ENCODE measurements around the gene SLFN5.
"Not testable (repeated sequence)": the region's sequence is repeated elsewhere in the genome, so short reads cannot be mapped to it uniquely, and the experiment has no call there.

SLFN5 gene

GRCh38 chr17:35243561-35244340, 879 bp downstream of the SLFN5 start:
- DNase-seq = no peak

DNA sequence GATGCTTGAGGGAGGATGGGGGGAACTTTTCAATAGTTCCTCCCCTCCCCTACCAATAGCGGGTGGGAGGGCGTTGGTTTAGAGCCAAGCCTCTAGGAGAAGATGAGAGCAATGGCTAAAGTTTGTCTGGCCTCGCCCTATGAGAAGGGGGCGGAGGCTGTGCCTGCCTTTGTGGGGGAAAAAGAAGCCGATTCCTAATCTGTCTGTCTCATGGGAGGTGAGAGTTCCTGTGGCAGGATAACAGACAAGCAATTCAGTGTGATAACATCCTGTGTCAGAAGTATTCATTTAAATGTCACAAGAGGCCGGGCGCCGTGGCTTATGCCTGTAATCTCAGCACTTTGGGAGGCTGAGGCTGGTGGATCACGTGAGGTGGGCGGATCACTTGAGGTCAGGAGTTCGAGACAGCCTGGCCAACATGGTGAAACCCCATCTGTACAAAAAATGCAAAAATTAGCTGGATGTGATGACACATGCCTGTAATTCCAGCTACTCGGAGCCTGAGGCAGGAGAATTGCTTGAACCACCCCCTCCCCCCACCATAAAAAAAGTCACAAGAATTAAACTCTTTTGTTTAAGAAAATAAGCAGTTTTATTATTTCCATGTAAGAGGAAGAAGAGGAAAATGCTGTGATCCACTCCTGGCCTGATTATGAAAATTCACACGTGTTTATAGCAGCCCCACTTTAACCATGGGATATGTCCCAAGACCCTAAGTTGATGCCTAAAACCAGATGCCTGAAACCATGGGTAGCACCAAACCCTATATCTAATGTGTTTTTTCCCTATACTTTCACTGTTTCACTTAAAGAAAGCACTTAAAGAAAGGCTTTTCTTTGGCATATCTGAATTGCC, 1.7 kb downstream of the SLFN5 start:
- no peak for DNase-seq

DNA sequence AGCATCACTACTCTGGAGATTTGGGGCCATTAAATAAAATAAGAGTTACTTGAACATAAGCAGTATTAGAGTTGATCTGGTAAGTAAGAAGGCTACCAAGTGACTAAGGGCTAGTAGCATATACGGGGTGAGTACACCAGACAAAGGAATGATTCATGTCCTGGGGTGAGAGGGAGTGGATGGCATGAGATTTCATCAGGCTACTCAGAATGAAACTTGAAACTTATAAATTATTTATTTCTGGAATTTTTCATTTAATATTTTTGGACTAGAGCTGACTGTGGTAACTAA, 2.3 kb downstream of the SLFN5 start:
- DNase-seq = no peak

GRCh38 chr17:35252651-35253050, 9.8 kb downstream of the SLFN5 start:
- no peak for DNase-seq

DNA sequence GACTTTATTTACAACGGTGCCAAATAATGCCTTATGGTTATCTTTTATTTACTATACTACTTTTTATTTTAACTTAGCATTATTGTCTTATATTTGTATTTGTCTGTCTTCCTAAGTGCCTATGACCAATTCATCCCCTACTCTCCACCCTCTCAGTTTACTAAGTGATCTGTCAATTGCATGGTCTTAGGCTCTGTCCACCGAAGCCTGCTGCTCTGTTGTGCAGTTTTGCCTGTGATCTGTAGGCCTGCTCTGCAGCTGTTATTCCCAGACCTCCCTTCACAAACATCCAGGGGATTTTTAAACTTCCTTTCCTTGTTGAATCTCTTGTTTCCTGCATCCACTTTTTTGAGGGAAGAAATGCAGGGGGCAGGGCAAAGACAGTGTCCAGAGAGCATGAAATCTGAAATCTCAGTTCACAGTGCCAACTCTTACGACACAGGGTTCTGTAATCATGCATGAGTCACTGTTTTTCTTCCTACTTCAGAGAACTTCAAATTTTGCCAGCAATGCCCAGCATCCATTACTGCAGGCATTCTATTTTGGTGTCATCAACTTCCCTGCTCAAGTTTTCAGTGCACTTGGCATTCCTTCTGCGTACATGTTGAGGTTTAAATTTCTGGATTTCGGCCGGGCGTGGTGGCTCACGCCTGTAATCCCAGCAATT, 11.4 kb downstream of the SLFN5 start:
- DNase-seq = no peak

DNA sequence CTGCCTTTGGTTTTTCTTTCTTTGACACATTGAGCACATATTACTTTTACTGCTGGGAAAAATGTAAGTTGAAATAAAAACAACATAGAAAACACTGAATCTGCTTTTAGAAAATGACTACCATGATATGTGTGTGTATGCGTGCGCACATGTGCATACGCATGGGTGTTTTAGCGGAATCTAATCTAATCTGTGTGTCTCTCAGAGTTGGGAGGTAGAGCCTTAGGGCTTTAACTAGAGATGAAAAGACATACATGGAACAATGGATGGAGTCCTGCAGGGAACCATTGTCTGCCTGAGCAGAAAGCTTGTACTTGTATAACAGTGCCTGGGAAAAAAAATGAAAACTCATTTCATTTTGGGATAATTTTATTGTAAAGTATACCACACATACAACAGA, 12.4 kb downstream of the SLFN5 start:
- DNase-seq = no peak

DNA sequence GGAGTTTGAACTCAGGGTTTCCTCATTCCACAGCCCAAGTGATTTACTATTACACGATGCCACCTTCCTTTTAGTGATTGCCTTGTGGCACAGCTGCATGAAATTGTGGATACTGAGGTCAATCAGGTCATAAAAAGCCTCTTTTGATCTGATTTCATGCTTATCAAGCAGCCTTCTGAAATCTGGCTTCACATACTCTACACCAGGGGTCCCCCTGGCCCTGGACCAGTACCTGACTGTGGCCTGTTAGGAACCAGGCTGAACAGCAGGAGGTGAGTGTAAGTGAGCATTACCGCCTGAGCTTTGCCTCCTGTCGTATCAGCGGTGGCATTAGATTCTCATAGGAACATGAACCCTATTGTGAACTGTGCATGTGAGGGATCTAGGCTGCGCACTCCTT, 13.8 kb downstream of the SLFN5 start:
- DNase-seq = no peak

GRCh38 chr17:35257208-35257659, 14.4 kb downstream of the SLFN5 start:
- peak; percentile 75 for DNase-seq

DNA sequence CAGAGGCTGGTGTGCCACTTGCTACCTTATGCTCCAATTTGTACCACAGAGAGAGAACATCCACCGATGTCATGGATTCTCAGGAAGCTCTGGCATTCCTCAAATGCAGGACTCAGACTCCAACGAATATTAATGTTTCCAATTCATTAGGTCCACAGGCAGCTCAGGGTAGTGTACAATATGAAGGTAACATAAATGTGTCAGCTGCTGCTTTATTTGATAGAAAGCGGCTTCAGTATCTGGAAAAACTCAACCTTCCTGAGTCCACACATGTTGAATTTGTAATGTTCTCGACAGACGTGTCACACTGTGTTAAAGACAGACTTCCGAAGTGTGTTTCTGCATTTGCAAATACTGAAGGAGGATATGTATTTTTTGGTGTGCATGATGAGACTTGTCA, 16.1 kb downstream of the SLFN5 start:
- DNase-seq = no peak

DNA sequence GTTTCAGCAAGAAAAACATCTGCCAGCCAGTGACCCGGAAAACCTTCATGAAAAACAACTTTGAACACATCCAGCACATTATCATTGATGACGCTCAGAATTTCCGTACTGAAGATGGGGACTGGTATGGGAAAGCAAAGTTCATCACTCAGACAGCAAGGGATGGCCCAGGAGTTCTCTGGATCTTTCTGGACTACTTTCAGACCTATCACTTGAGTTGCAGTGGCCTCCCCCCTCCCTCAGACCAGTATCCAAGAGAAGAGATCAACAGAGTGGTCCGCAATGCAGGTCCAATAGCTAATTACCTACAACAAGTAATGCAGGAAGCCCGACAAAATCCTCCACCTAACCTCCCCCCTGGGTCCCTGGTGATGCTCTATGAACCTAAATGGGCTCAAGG, 22.2 kb downstream of the SLFN5 start:
- DNase-seq = no peak

DNA sequence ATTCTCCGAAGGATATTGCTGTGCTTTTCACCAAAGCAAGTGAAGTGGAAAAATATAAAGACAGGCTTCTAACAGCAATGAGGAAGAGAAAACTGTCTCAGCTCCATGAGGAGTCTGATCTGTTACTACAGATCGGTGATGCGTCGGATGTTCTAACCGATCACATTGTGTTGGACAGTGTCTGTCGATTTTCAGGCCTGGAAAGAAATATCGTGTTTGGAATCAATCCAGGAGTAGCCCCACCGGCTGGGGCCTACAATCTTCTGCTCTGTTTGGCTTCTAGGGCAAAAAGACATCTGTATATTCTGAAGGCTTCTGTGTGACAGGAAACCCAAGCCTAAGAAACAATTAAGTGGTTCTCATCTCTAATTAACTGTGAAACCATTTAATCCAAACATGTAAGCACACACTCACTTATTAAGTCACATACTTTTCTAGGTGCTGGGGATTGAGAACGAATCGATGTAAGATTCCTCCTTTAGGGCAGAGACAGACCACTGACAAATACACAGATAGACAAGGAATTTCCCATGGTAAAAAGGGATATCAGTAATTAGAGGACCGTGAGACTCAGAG, 22.8 kb downstream of the SLFN5 start:
- DNase-seq = no peak

DNA sequence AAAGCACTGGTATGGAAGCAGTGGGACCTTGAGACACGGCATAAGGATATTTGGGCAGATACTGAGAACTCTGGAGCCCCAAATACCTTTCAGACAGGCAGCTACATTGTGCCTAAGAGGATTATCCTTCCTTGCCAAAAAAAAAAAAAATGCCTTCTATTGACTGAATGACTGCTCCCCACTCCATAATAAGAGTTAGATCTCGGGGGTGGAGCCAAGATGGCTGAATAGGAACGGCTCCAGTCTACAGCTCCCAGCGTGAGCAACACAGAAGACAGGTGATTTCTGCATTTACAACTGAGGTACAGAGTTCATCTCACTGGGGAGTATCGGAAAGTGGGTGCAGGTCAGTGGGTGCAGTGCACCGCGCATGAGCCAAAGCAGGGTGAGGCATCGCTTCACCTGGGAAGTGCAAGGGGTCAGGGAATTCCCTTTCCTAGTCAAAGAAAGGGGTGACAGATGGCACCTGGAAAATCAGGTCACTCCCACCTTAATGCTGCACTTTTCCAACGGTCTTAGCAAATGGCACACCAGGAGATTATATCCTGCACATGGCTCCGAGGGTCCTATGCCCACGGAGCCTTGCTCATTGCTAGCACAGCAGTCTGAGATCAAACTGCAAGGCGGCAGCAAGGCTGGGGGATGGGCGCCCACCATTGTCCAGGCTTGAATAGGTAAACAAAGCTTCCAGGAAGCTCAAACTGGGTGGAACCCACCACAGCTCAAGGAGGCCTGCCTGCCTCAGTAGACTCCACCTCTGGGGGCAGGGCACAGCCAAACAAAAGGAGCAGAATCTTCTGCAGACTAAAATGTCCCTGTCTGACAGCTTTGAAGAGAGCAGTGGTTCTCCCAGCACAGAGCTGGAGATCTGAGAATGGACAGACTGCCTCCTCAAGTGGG, 31.5 kb downstream of the SLFN5 start:
- DNase-seq = not testable (repeated sequence)

- not testable (repeated sequence) for DNase-seq
Observed at GRCh38 chr17:35278454-35278853, 35.6 kb downstream of the SLFN5 start.

DNA sequence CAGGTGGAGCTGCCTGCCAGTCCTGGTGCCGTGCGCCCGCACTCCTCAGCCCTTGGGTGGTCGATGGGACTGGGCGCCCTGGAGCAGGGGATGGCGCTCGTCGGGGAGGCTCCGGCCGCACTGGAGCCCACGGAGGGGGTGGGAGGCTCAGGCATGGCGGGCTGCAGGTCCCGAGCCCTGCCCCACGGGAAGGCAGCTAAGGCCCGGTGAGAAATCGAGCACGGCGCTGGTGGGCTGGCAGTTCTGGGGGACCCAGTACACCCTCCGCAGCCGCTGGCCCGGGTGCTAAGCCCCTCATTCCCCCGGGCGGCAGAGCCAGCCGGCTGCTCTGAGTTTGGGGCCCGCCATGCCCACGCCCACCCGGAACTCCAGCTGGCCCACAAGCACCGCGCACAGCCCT, 36.0 kb downstream of the SLFN5 start:
- DNase-seq = not testable (repeated sequence)

DNA sequence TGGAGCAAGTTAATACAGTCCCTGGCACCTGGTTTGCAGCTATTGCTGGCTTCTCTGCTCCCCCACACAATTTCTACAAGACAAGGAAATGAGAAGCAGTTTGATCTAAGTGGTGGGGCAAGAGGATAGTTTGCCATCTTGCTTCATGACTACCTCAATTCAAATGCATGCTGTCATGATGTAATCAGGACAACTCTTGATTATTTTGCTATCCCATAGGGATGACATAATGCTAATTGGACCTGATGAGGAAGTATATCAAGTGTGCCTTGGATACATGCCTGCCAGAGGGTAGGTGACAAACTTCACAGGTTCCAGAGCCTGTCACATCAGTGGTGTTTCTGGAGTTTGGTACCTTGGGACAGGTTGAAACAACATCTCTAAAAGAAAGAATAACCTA, 40.9 kb downstream of the SLFN5 start:
- no peak for DNase-seq

DNA sequence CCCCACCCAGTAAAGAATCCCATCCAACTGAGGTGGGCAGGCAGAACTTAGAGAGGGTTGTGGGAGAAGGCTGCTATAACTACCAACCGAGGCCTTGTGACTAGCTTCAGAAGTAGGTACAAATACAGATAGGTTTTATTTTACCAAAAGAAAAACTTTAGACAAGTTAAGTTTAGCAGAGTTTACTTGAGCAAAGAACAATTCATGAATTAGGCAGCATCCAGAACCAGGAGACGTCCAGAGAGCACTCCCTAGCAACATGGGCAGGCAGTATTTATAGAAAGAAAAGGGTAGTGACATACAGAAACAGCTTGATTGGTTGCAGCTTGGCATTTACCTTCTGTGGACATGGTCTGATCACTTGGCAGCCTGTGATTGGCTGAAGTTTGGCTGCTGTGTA, 42.1 kb downstream of the SLFN5 start:
- no peak for DNase-seq

- no peak for DNase-seq
Observed at GRCh38 chr17:35286120-35286781, 43.4 kb downstream of the SLFN5 start.

DNA sequence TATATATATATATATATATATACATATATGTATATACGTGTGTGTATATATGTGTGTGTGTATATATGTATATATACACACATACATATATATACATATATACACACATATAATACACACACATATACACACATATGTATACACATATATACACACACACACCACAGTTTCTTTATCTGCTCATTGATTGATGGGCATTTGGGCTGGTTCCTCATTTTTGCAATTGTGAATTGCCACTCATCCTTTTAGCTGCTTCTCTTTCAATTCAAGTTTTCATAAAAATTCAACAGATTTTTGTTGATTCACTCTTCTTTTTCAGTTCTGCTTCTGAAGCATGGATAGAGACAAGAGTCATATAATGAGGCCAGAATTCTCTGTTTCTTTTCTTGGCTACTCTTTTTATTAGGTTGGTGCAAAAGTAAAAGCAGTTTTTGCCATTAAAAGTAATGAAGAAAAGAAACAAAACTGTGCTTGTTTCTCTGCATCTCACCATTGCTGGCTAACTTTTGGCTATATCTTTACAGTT, 44.5 kb downstream of the SLFN5 start:
- no peak for DNase-seq

DNA sequence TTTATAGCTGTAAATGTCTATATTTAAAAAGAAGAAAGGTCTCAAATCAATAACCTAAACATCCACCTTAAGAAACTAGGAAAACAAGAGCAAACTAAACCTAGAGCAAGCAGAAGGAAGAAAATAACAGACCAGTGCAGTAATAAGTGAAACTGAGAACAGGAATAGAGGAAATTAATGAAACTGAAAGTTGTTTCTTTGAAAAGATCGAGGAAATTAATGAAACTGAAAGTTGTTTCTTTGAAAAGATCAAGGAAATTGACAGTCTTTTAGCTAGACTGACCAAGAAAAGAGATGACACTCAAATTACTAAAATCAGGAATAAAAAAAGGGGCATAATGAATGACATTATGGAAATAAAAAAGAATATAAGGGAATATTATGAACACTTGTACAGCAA, 46.4 kb downstream of the SLFN5 start:
- DNase-seq = no peak

GRCh38 chr17:35291802-35292201, 48.9 kb downstream of the SLFN5 start:
- DNase-seq = no peak

- DNase-seq = no peak
Observed at GRCh38 chr17:35293151-35293847, 50.4 kb downstream of the SLFN5 start.
